Vagina (tissue), 2 donors: Measurements from ENCODE around the gene NIT1. TPM values are rescaled to one million over a fixed set of nuclear protein-coding genes. Genes with fewer than 3 reads are reported as not detected.

ENCODE experiments used
- DNase-seq, 2 donors: peaks; one replicate each; pipeline ENCODE4 v3.0.0-alpha.2; 2017; ENCODE audit errors: extremely low spot score in 2 of 2
- H3K27ac ChIP-seq: fragments of 200-600 bp; sonication (generic); one replicate; pipeline ENCODE4 v1.5.1; 2019
- H3K27me3 ChIP-seq: fragments of 200-600 bp; sonication (generic); one replicate; pipeline ENCODE4 v1.5.1; 2019
- H3K36me3 ChIP-seq, 2 donors: fragments of 200-600 bp; sonication (generic); one replicate each; pipeline ENCODE4 v1.5.1; 2017 to 2019
- H3K4me1 ChIP-seq: fragments of 200-600 bp; sonication (generic); one replicate; pipeline ENCODE4 v1.5.1; 2019
- H3K4me3 ChIP-seq, 2 donors: fragments of 200-600 bp; sonication (generic); 1 replicate in 1 of 2; 2 replicates in 1 of 2; pipeline ENCODE4 v1.5.1; 2016 to 2019
- H3K9me3 ChIP-seq: fragments of 200-600 bp; sonication (generic); one replicate; pipeline ENCODE4 v1.5.1; 2019
- CTCF ChIP-seq, 3 experiments: fragments of 450-650 bp in 2 of 3; fragments of 200-600 bp in 1 of 3; sonication (generic) in 1 of 3; IDR thresholded peaks; one replicate each; pipeline ENCODE4 v1.5.1; 2017 to 2019; ENCODE audit warnings: antibody characterized with exemption in 3 of 3, mild to moderate bottlenecking in 2 of 3, moderate library complexity in 2 of 3
- POLR2A ChIP-seq, 2 donors: fragments of 450-650 bp; IDR thresholded peaks; one replicate each; pipeline ENCODE4 v1.6.1; 2017; ENCODE audit warnings: antibody characterized with exemption in 2 of 2, mild to moderate bottlenecking in 2 of 2, moderate library complexity in 2 of 2
- POLR2AphosphoS5 ChIP-seq, 2 donors: sonication (generic); formaldehyde crosslinking; IDR thresholded peaks; one replicate each; pipeline ENCODE4 v1.9.0; 2017; ENCODE audit warnings: antibody characterized with exemption in 2 of 2, mild to moderate bottlenecking in 2 of 2, low read depth in 1 of 2; ENCODE audit not compliant: insufficient read depth in 1 of 2
- intact Hi-C: fragments of 100-400 bp; cut with DNase I; formaldehyde crosslinking; loops from one replicate; pipeline ENCODE4 v1.15.1; 2023
- total RNA-seq: library from RNA; depleted of rRNA; stranded (reverse); fragments of >200 nt; gene quantifications from one replicate; pipeline ENCODE4 v1.2.3, GENCODE V29; 2016

The NIT1 gene
- total RNA-seq, 1 donor from 2014 or later: 31.7 TPM

GRCh38 chr1:161138431-161138830, 20.5 kb downstream of the NIT1 start:
- no peak for TF ChIP-seq CTCF (IDR thresholded peaks at IDR 0.05)
- no peak for TF ChIP-seq POLR2A (IDR thresholded peaks at IDR 0.05)
- TF ChIP-seq POLR2AphosphoS5 (IDR thresholded peaks at IDR 0.05; ENCODE audit: insufficient read depth in 1 of 2, low read depth in 1 of 2): no peak
- no peaks in the 10 kb centered on the region for H3K27me3 ChIP-seq
- no peaks in the 10 kb centered on the region for H3K9me3 ChIP-seq
- intact Hi-C loops: no loop called here
- no peak overlapping the region for H3K4me3 ChIP-seq
- no peaks in the 10 kb centered on the region for H3K36me3 ChIP-seq
- peaks cover 9% of the 10 kb centered on the region for H3K4me1 ChIP-seq
- H3K27ac ChIP-seq: no peak overlapping the region
- DNase-seq: no peak

GRCh38 chr1:161139766-161140165, 21.9 kb downstream of the NIT1 start:
- intact Hi-C loops: no loop called here

GRCh38 chr1:161140755-161141400, 23.0 kb downstream of the NIT1 start:
- Histone ChIP-seq H3K36me3 (no peaks in the 10 kb centered on the region), H3K4me1 (no peaks in the 10 kb centered on the region), H3K4me3 (no peak overlapping the region), H3K27me3 (no peaks in the 10 kb centered on the region), H3K9me3 (no peaks in the 10 kb centered on the region), H3K27ac (no peak overlapping the region)
- no peak for DNase-seq
- no peak for TF ChIP-seq POLR2A (IDR thresholded peaks at IDR 0.05)
- TF ChIP-seq POLR2AphosphoS5 (IDR thresholded peaks at IDR 0.05; ENCODE audit: insufficient read depth in 1 of 2, low read depth in 1 of 2): no peak
- TF ChIP-seq CTCF (IDR thresholded peaks at IDR 0.05): no peak
- intact Hi-C loops: no loop called here

More at GRCh38 chr1:161139766-161140165, 21.9 kb downstream of the NIT1 start:
- no peaks in the 10 kb centered on the region for H3K36me3 ChIP-seq
- no peak for DNase-seq
- no peak for TF ChIP-seq POLR2A (IDR thresholded peaks at IDR 0.05)
- peak in 2 of 3 experiments; percentile 4 to 23 for TF ChIP-seq CTCF (IDR thresholded peaks at IDR 0.05)
- no peak overlapping the region for H3K27ac ChIP-seq
- H3K9me3 ChIP-seq: no peaks in the 10 kb centered on the region
- no peak overlapping the region for H3K4me3 ChIP-seq
- H3K4me1 ChIP-seq: no peaks in the 10 kb centered on the region
- H3K27me3 ChIP-seq: no peaks in the 10 kb centered on the region

GRCh38 chr1:161145832-161146231, 27.9 kb downstream of the NIT1 start:
- TF ChIP-seq POLR2AphosphoS5 (IDR thresholded peaks at IDR 0.05; ENCODE audit: insufficient read depth in 1 of 2, low read depth in 1 of 2): no peak
- no peak for TF ChIP-seq CTCF (IDR thresholded peaks at IDR 0.05)
- TF ChIP-seq POLR2A (IDR thresholded peaks at IDR 0.05): no peak
- no peak overlapping the region for H3K4me3 ChIP-seq
- H3K4me1 ChIP-seq: no peaks in the 10 kb centered on the region
- no peak overlapping the region for H3K27ac ChIP-seq
- no peak for DNase-seq
- H3K36me3 ChIP-seq: no peaks in the 10 kb centered on the region
- intact Hi-C loops: no loop called here
- H3K27me3 ChIP-seq: no peaks in the 10 kb centered on the region
- no peaks in the 10 kb centered on the region for H3K9me3 ChIP-seq

GRCh38 chr1:161153176-161153575, 35.3 kb downstream of the NIT1 start:
- no peak for DNase-seq
- TF ChIP-seq CTCF (IDR thresholded peaks at IDR 0.05) (no peak), POLR2A (IDR thresholded peaks at IDR 0.05) (no peak), POLR2AphosphoS5 (IDR thresholded peaks at IDR 0.05; ENCODE audit: insufficient read depth in 1 of 2, low read depth in 1 of 2) (no peak)
- H3K36me3 ChIP-seq: peaks cover 0 to 11% of the 10 kb centered on the region in 2 donors
- intact Hi-C loops: no loop called here
- H3K4me3 ChIP-seq: peak overlapping the region; percentile 58 to 91
- H3K27me3 ChIP-seq: no peaks in the 10 kb centered on the region
- no peaks in the 10 kb centered on the region for H3K9me3 ChIP-seq
- peaks cover 22% of the 10 kb centered on the region for H3K4me1 ChIP-seq
- peak overlapping the region; percentile 89 for H3K27ac ChIP-seq
